Measurements from ENCODE around the gene ERFL.

GRCh38 chr19:41930322-41930722 lies 2.1 kb upstream of the ERFL start:
- no peak for TF ChIP-seq GABPA (IDR thresholded peaks at IDR 0.05; ENCODE audit: borderline replicate concordance, insufficient read depth, low read length)
- no peak for TF ChIP-seq MAFK (IDR thresholded peaks at IDR 0.05; ENCODE audit: low read depth, low read length)
- TF ChIP-seq ATF2 (IDR thresholded peaks at IDR 0.05; ENCODE audit: low read length), result no peak
- no peak for TF ChIP-seq KDM1A (IDR thresholded peaks at IDR 0.05; ENCODE audit: borderline replicate concordance, low read length)
- no peak for TF ChIP-seq CTCF (IDR thresholded peaks at IDR 0.05; ENCODE audit: control extremely low read depth in 1 of 3, insufficient read depth in 1 of 3, low read depth in 1 of 3, low read length in 3 of 3)

Data from H1 (cell line).